H1 (cell line): ENCODE data around the gene SHANK1. TPM values are rescaled to one million over a fixed set of nuclear protein-coding genes. Genes with fewer than 3 reads are reported as not detected.
A peak's percentile ranks its signal among the peaks of the same experiment; 100 is the strongest.

Experiments
- CTCF ChIA-PET: fragments of 300-600 bp; sonication (Branson Sonifier 250); formaldehyde crosslinking; loops from one replicate; lab custom pipeline; 2021; ENCODE audit not compliant: partially characterized antibody; lab: Charles Lee
- POLR2A ChIA-PET: fragments of 300-600 bp; sonication (Branson Sonifier 250); formaldehyde crosslinking; loops from one replicate; lab custom pipeline; 2021; ENCODE audit warnings: inconsistent platforms; ENCODE audit not compliant: partially characterized antibody; lab: Charles Lee
- DNase-seq, 2 experiments: peaks; one replicate each; pipeline versions ENCODE4 v3.0.0 to v3.0.0-alpha.2; 2010 to 2022; ENCODE audit warnings: low spot score in 2 of 2, low read depth in 1 of 2, mixed read lengths in 1 of 2
- FAIRE-seq: peaks from 2 replicates; lab custom pipeline; 2011; peaks lifted over from hg19 to GRCh38; lab: Jason Lieb, UNC
- H2AFZ ChIP-seq: 2 replicates; pipeline ENCODE4 v1.8.1; 2012; ENCODE audit warnings: low read length, inconsistent platforms
- H2AK5ac ChIP-seq: 2 replicates; pipeline ENCODE4 v1.6.1; 2013; ENCODE audit warnings: low read depth, low read length
- H2BK120ac ChIP-seq: replicated peaks from 2 replicates; pipeline ENCODE3; 2013; ENCODE audit warnings: low read depth, low read length, inconsistent platforms
- H2BK12ac ChIP-seq: 2 replicates; pipeline ENCODE4 v1.6.1; 2013; ENCODE audit warnings: low read depth, low read length
- H2BK15ac ChIP-seq: 2 replicates; pipeline ENCODE4 v1.6.1; 2013; ENCODE audit warnings: low read length
- H2BK20ac ChIP-seq: 2 replicates; pipeline ENCODE4 v1.6.1; 2013; ENCODE audit warnings: low read length
- H2BK5ac ChIP-seq: 2 replicates; pipeline ENCODE4 v1.6.1; 2013; ENCODE audit warnings: low read depth, low read length
- H3K14ac ChIP-seq: 2 replicates; pipeline ENCODE4 v1.6.1; 2013; ENCODE audit warnings: inconsistent platforms; ENCODE audit not compliant: insufficient read length
- H3K18ac ChIP-seq: 2 replicates; pipeline ENCODE4 v1.6.1; 2013; ENCODE audit warnings: low read length; ENCODE audit errors: extremely low read depth
- H3K23ac ChIP-seq: 2 replicates; pipeline ENCODE4 v1.6.1; 2013; ENCODE audit warnings: inconsistent platforms; ENCODE audit not compliant: insufficient read length
- H3K23me2 ChIP-seq: 2 replicates; pipeline ENCODE4 v1.6.1; 2013; ENCODE audit warnings: low read depth, low read length
- H3K27ac ChIP-seq: 2 replicates; pipeline ENCODE4 v1.6.1; 2011; ENCODE audit warnings: low read depth, low read length, inconsistent platforms
- H3K27me3 ChIP-seq, 4 experiments: replicated peaks in 1 of 4; 1 replicate in 1 of 4; 2 replicates in 3 of 4; pipeline versions ENCODE4 v1.6.1 to v1.8.1; 2011 to 2013; ENCODE audit warnings: low read length in 3 of 4, mild to moderate bottlenecking in 3 of 4, inconsistent platforms in 2 of 4, mixed read lengths in 2 of 4, moderate library complexity in 1 of 4; ENCODE audit not compliant: control insufficient read depth in 3 of 4, insufficient read depth in 3 of 4; ENCODE audit errors: extremely low read depth in 1 of 4
- H3K36me3 ChIP-seq, 4 experiments: 2 replicates each; pipeline versions ENCODE4 v1.6.1 to v1.8.1; 2011 to 2013; ENCODE audit warnings: mild to moderate bottlenecking in 4 of 4, low read length in 3 of 4, moderate library complexity in 2 of 4, control low read depth in 1 of 4, inconsistent platforms in 1 of 4; ENCODE audit not compliant: insufficient read depth in 4 of 4, control insufficient read depth in 2 of 4
- H3K4ac ChIP-seq: replicated peaks from 2 replicates; pipeline ENCODE3; 2013; ENCODE audit warnings: low read length, low read depth, mixed read lengths, inconsistent platforms; ENCODE audit not compliant: insufficient read length
- H3K4me1 ChIP-seq, 4 experiments: replicated peaks in 1 of 4; 1 replicate in 1 of 4; 2 replicates in 3 of 4; pipeline versions ENCODE4 v1.6.1 to v1.8.1; 2011 to 2013; ENCODE audit warnings: low read length in 3 of 4, inconsistent platforms in 2 of 4, mixed read lengths in 1 of 4; ENCODE audit not compliant: insufficient read depth in 4 of 4, control insufficient read depth in 3 of 4
- H3K4me2 ChIP-seq, 2 experiments: 2 replicates each; pipeline versions ENCODE4 v1.6.1 to v1.8.1; 2011 to 2013; ENCODE audit warnings: low read depth in 2 of 2, low read length in 2 of 2, control low read depth in 1 of 2, inconsistent platforms in 1 of 2, mild to moderate bottlenecking in 1 of 2; ENCODE audit not compliant: insufficient read depth in 1 of 2
- H3K4me3 ChIP-seq, 4 experiments: fragments of 200-600, 300-600 bp in 1 of 4; sonication (generic), shearing (Covaris generic), sonication (Bioruptor Twin) in 1 of 4; 2 replicates each; pipeline versions ENCODE4 v1.5.1 to v1.8.1; 2011 to 2016; ENCODE audit warnings: low read length in 4 of 4, low read depth in 3 of 4, control low read depth in 2 of 4, inconsistent platforms in 2 of 4, mild to moderate bottlenecking in 2 of 4, mixed read lengths in 1 of 4, moderate library complexity in 1 of 4; ENCODE audit not compliant: insufficient read depth in 2 of 4; ENCODE audit errors: extremely low read depth in 1 of 4
- H3K56ac ChIP-seq: replicated peaks from 2 replicates; pipeline ENCODE3; 2013; ENCODE audit warnings: low read depth, mild to moderate bottlenecking, mixed read lengths, low read length, inconsistent platforms; ENCODE audit not compliant: insufficient read length
- H3K79me1 ChIP-seq: 2 replicates; pipeline ENCODE4 v1.6.1; 2013; ENCODE audit warnings: low read depth, low read length, control low read depth
- H3K79me2 ChIP-seq, 2 experiments: 2 replicates each; pipeline versions ENCODE4 v1.6.1 to v1.8.1; 2012 to 2013; ENCODE audit warnings: low read length in 2 of 2, mild to moderate bottlenecking in 2 of 2, inconsistent platforms in 1 of 2; ENCODE audit not compliant: insufficient read depth in 2 of 2, control insufficient read depth in 1 of 2
- H3K9ac ChIP-seq, 4 experiments: replicated peaks in 1 of 4; 1 replicate in 1 of 4; 2 replicates in 3 of 4; pipeline versions ENCODE4 v1.6.1 to v1.8.1; 2011 to 2013; ENCODE audit warnings: low read depth in 3 of 4, low read length in 3 of 4, control low read depth in 2 of 4, mild to moderate bottlenecking in 2 of 4, moderate library complexity in 2 of 4, inconsistent platforms in 1 of 4; ENCODE audit errors: extremely low read depth in 1 of 4
- H3K9me3 ChIP-seq, 2 experiments: 2 replicates each; pipeline versions ENCODE4 v1.6.1 to v1.8.1; 2012 to 2013; ENCODE audit warnings: mild to moderate bottlenecking in 2 of 2, moderate library complexity in 2 of 2, control low read depth in 1 of 2, inconsistent platforms in 1 of 2, low read depth in 1 of 2, low read length in 1 of 2, mixed read lengths in 1 of 2; ENCODE audit not compliant: insufficient read depth in 2 of 2
- H4K20me1 ChIP-seq, 2 experiments: replicated peaks in 1 of 2; 2 replicates each; pipeline versions ENCODE3 to v1.8.1; 2011 to 2013; ENCODE audit warnings: inconsistent platforms in 2 of 2, low read length in 2 of 2, mild to moderate bottlenecking in 1 of 2; ENCODE audit not compliant: insufficient read depth in 2 of 2, control insufficient read depth in 1 of 2
- H4K5ac ChIP-seq: 2 replicates; pipeline ENCODE4 v1.6.1; 2013; ENCODE audit warnings: low read length, low read depth, mixed read lengths, inconsistent platforms; ENCODE audit not compliant: insufficient read length
- H4K8ac ChIP-seq: 2 replicates; pipeline ENCODE4 v1.8.0; 2013; ENCODE audit warnings: mild to moderate bottlenecking, moderate library complexity, low read length, inconsistent platforms; ENCODE audit not compliant: insufficient read depth; ENCODE audit errors: extremely low read depth
- H4K91ac ChIP-seq: replicated peaks from 2 replicates; pipeline ENCODE3; 2013; ENCODE audit warnings: low read length, mixed read lengths, inconsistent platforms; ENCODE audit not compliant: insufficient read length
- GABPA ChIP-seq: IDR thresholded peaks from 2 replicates; pipeline ENCODE4 v1.6.1; 2011; ENCODE audit warnings: mild to moderate bottlenecking, low read length, moderate library complexity, borderline replicate concordance; ENCODE audit not compliant: insufficient read depth
- RFX5 ChIP-seq: IDR thresholded peaks from 2 replicates; pipeline ENCODE4 v1.6.1; 2011; ENCODE audit warnings: low read depth, low read length, improper control_type of control experiment, borderline replicate concordance
- RXRA ChIP-seq: IDR thresholded peaks from 2 replicates; pipeline ENCODE4 v1.6.1; 2011; ENCODE audit warnings: low read depth, mild to moderate bottlenecking, low read length, moderate library complexity; ENCODE audit not compliant: insufficient read depth
- WGBS, 2 experiments: shearing (Covaris generic) in 1 of 2; methylation state at CpG; one replicate each; pipeline versions ENCODE4 v1.1.6 to v1.1.7; 2013 to 2015; ENCODE audit warnings: low lambda C conversion rate in 2 of 2, mixed read lengths in 2 of 2, inconsistent platforms in 1 of 2, low coverage in 1 of 2, missing lambda C conversion rate in 1 of 2; ENCODE audit not compliant: insufficient replicate concordance in 2 of 2, insufficient coverage in 1 of 2, insufficient read length in 1 of 2; ENCODE audit errors: extremely low coverage in 1 of 2, missing lambda C conversion rate in 1 of 2; 5-methylcytosine and 5-hydroxymethylcytosine counted together
- polyA plus RNA-seq, 7 experiments: library from polyadenylated mRNA; depleted of rRNA in 3 of 7; stranded (reverse) in 5 of 7; unstranded in 2 of 7; fragments of >200 nt in 5 of 7; fragments of 200-250 nt in 2 of 7; gene quantifications; 1 replicate in 5 of 7; 2 replicates in 1 of 7; 4 replicates in 1 of 7; pipeline versions ENCODE4 v1.2.1 to v1.2.3, GENCODE V29; 2011 to 2013; ENCODE audit warnings: missing spikeins in 2 of 7, mixed read lengths in 2 of 7
- total RNA-seq: library from RNA; stranded (reverse); fragmentation: NEBNext Ultra II Directional; extraction: Animal tissue kit (Norgen Biotek cat#: 25700); gene quantifications from 2 replicates; pipeline ENCODE4 v1.2.1, GENCODE V29; 2021

SHANK1 gene
- total and polyA plus RNA-seq, 2 of the 8 experiments (the other 6 are each of a cell fraction or from before 2014, with no cell fraction given) = 1.1 to 3.7 TPM

DNA sequence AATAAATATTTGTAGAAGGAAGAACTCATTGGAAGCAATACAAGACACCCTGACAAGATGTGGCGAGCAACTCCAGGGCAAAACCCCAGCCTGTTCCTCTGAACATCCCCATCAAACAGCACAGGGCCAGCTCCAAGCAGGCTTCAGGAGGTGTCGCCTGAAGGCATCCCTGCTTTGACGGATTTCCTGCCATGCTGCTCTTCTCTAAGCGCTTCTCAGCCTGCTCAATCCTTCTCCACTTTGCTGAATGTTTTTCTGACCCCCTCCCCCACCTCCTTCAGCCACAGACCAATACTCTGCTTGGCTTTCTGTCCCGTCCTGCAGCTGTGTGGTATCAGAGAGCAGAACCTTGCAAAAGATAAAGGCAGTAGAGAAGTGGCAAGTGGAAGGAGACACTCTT, 42.0 kb downstream of the SHANK1 start:
- 43% methylated on average over 5 of the region's 5 CpGs; no CpG with 5 or more reads in 1 of the 2 experiments for WGBS, 2 experiments
- H2BK12ac ChIP-seq = peak overlapping the region; percentile 44; the same call in 1 of the 2 replicates
- H3K79me2 ChIP-seq = no peaks in the 10 kb centered on the region
- H3K79me1 ChIP-seq = no peaks in the 10 kb centered on the region
- H3K9me3 ChIP-seq = no peaks in the 10 kb centered on the region
- FAIRE-seq (peak; percentile 58), DNase-seq (no peak)
- H4K20me1 ChIP-seq = no peaks in the 10 kb centered on the region
- peak overlapping the region; percentile 17 to 47; a peak in 1 of 4 replicates for H3K4me2 ChIP-seq
- ChIA-PET POLR2A (interaction anchor here (0.6 to 2.0 kb wide), 4 partner anchors 11 to 125 kb away, joined by 3 to 4 read pairs (median 3); no protein-coding TSS in a partner anchor), CTCF (interaction anchor here (1.3 kb wide), 1 partner anchor 140 kb away, joined by 3 read pairs; no protein-coding TSS in a partner anchor)
- no peak overlapping the region for H3K23ac ChIP-seq
- H3K23me2 ChIP-seq = peaks cover 3% of the 10 kb centered on the region
- H4K5ac ChIP-seq = no peak overlapping the region
- no peak overlapping the region for H3K9ac ChIP-seq
- H3K14ac ChIP-seq = no peak overlapping the region
- H3K27ac ChIP-seq = no peak overlapping the region
- H2BK120ac ChIP-seq = no peak overlapping the region
- H3K36me3 ChIP-seq = no peaks in the 10 kb centered on the region
- no peak overlapping the region for H3K4me3 ChIP-seq
- H2BK20ac ChIP-seq = peak overlapping the region; percentile 66; the same call in 1 of the 2 replicates
- peak overlapping the region; percentile 52 for H4K91ac ChIP-seq
- H3K56ac ChIP-seq = no peak overlapping the region
- peak overlapping the region; percentile 79; the same call in 1 of the 2 replicates for H2BK5ac ChIP-seq
- H4K8ac ChIP-seq = no peak overlapping the region
- peaks cover 1 to 31% (median 29%) of the 10 kb centered on the region in 4 experiments for H3K27me3 ChIP-seq
- H2BK15ac ChIP-seq = no peak overlapping the region
- no peak overlapping the region for H3K4ac ChIP-seq
- H3K4me1 ChIP-seq = peaks cover 0 to 10% (median 7%) of the 10 kb centered on the region in 4 experiments; a peak in 5 of 7 replicates
- no peak overlapping the region for H2AK5ac ChIP-seq
- no peak overlapping the region for H2AFZ ChIP-seq
- peak overlapping the region; percentile 62; the same call in 1 of the 2 replicates for H3K18ac ChIP-seq
- no peak for TF ChIP-seq RXRA
- no peak for TF ChIP-seq GABPA
- TF ChIP-seq RFX5 = peak; percentile 34; the same call in 1 of the 2 replicates
